MCF 10A (cell line): ENCODE results near the gene CCDC88B. TPM values are rescaled to one million over a fixed set of nuclear protein-coding genes. Genes with fewer than 3 reads are reported as not detected.

Experiments used
- Bru-seq: library from RNA; stranded (reverse); fragments of 400-500 nt; gene quantifications from one replicate; lab custom pipeline; 2021; lab: Mats Ljungman, UMichigan
- BruChase-seq, 2 experiments: library from RNA; stranded (reverse); fragments of 400-500 nt; gene quantifications; one replicate each; lab custom pipeline; 2021; lab: Mats Ljungman, UMichigan
- BruUV-seq: library from RNA; stranded (reverse); fragments of 400-500 nt; replicated peaks from 2 replicates; lab custom pipeline; 2021; lab: Mats Ljungman, UMichigan
- CTCF ChIA-PET: fragments of 300-600 bp; sonication (Branson Sonifier 250); formaldehyde crosslinking; extraction: SDS; loops from one replicate; lab custom pipeline; 2021; ENCODE audit warnings: antibody characterized with exemption, inconsistent platforms; lab: Yijun Ruan, JAX
- POLR2A ChIA-PET: fragments of 300-600, 350-650 bp; sonication (Branson Sonifier 250); formaldehyde crosslinking; extraction: SDS; loops from one replicate; lab custom pipeline; 2020; ENCODE audit warnings: antibody characterized with exemption, inconsistent platforms; lab: Yijun Ruan, JAX
- DNase-seq: peaks from one replicate; pipeline ENCODE4 v3.0.0-alpha.2; 2018; ENCODE audit not compliant: unreplicated experiment
- H3K27ac Mint-ChIP-seq: one replicate; pipeline ENCODE4 v1.8.0; 2022; ENCODE audit warnings: mild to moderate bottlenecking, low read depth, mixed read lengths; ENCODE audit not compliant: unreplicated experiment
- H3K27me3 Mint-ChIP-seq: one replicate; pipeline ENCODE4 v1.8.0; 2022; ENCODE audit warnings: mixed read lengths; ENCODE audit not compliant: insufficient read depth, unreplicated experiment
- H3K36me3 Mint-ChIP-seq: one replicate; pipeline ENCODE4 v1.8.0; 2022; ENCODE audit warnings: mild to moderate bottlenecking, moderate library complexity, mixed read lengths; ENCODE audit not compliant: insufficient read depth, unreplicated experiment
- H3K4me1 Mint-ChIP-seq: one replicate; pipeline ENCODE4 v1.8.0; 2022; ENCODE audit warnings: mixed read lengths; ENCODE audit not compliant: insufficient read depth, unreplicated experiment
- H3K4me3 Mint-ChIP-seq: one replicate; pipeline ENCODE4 v1.8.0; 2022; ENCODE audit warnings: mild to moderate bottlenecking, moderate library complexity, mixed read lengths; ENCODE audit not compliant: unreplicated experiment
- H3K9me3 Mint-ChIP-seq: one replicate; pipeline ENCODE4 v1.8.0; 2022; ENCODE audit warnings: mixed read lengths; ENCODE audit not compliant: unreplicated experiment
- CTCF ChIP-seq: fragments of 200-600 bp; IDR thresholded peaks from one replicate; pipeline ENCODE4 v1.8.0; 2022; ENCODE audit warnings: antibody characterized with exemption, mild to moderate bottlenecking; ENCODE audit not compliant: unreplicated experiment
- intact Hi-C: fragments of 100-400 bp; cut with micrococcal nuclease; formaldehyde crosslinking; loops from 2 replicates; pipeline ENCODE4 v1.14.1; 2022
- long read RNA-seq: library from polyadenylated mRNA; stranded (forward); transcript quantifications from one replicate; pipeline ENCODE4 v2.0.0, GENCODE V29; 2022
- total RNA-seq: library from RNA; stranded (reverse); gene quantifications from 2 replicates; pipeline ENCODE4 v1.2.3, GENCODE V29; 2022

CCDC88B gene
- 4.2 and 6.0 TPM in 2 replicates for total RNA-seq
- Bru-seq, nascent RNA: percentile 21 among the genes with signal in this experiment
- BruChase-seq, experiment 1, labeled RNA remaining after a 6-hour chase: percentile 34 among the genes with signal in this experiment
- BruChase-seq, experiment 2, labeled RNA remaining after a 2-hour chase: percentile 21 among the genes with signal in this experiment
- long read RNA-seq, partial matches to known transcripts: 2 of 5 reads
- long read RNA-seq, other reads (novel, unspliced or antisense): 0 of 5 reads

GRCh38 chr11:64339754-64340408 is at the start of gene CCDC88B:
CCDC88B (plus strand) TSS chr11:64340204; CDS start chr11:64340267, 63 bp downstream.
- Mint-ChIP-seq H3K4me3 (no peak within 1 kb of the TSS), H3K4me1 (peaks cover 15% of the 10 kb centered on the region), H3K27ac (peak within 1 kb of the TSS; percentile 7), H3K36me3 (no peaks in the 10 kb centered on the region), H3K27me3 (no peaks in the 10 kb centered on the region), H3K9me3 (no peaks in the 10 kb centered on the region)
- no TSS peak for BruUV-seq
- CTCF ChIA-PET: interaction anchor here (0.6 to 11.4 kb wide), 4 partner anchors 15 to 151 kb away, joined by 3 to 135 read pairs (median 31); no protein-coding TSS in a partner anchor
- no peak for TF ChIP-seq CTCF
- POLR2A ChIA-PET: interaction anchor here (1.2 to 15.4 kb wide), 2 partner anchors 22 to 68 kb away, joined by 3 to 285 read pairs; partner anchors contain the start of genes PRDX5 and TRMT112
- no peak for DNase-seq
- intact Hi-C loops: no loop called here

DNA sequence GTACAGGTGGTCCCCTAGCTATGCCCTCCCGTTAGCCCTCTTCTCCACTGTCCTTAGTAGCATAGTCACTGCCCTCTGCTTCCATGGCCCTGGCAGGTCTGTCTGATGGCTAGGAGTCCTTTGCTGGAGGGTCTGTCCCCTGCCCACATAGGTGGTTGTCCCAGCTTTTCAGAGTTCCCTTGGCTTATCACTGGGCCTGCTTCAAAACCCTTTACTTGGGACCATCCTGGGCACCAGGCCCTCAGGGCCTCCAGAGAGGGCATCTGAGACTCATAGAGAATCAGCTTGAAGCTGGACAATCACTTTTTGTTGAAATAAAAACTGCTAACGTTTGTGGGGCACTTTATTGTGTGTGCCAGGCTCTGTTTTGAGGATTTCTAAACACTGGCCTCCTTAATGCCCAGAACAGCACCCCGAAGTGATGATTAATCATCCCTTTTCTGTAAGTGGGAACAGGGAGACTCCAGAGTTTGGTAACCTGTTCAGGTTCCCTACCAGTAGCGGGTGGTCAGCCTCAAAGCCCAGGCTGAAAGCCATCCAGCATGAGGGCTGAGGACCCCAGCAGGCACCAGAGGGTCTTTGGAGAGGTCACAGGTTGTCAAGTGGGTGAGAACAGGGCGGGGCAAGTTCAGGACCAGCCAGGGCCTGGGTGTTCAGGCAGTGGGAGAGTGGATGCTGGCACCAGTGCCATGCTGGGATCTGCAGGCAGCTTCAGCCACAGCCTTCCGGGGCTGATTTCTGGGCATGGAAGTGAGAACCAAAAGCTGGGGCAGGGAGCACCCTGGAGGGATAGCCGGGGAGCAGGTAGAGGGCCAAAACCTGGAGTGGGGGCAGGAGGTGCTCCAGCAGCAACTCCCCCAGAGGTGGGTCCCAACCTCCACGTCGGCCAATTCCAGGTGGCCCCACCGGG is 49.4 kb upstream of the CCDC88B start:
- Mint-ChIP-seq H3K36me3 (peaks cover 13% of the 10 kb centered on the region), H3K27me3 (peaks cover 11% of the 10 kb centered on the region), H3K27ac (no peak overlapping the region), H3K9me3 (no peaks in the 10 kb centered on the region), H3K4me1 (peaks cover 15% of the 10 kb centered on the region), H3K4me3 (no peak overlapping the region)
- intact Hi-C loops: no loop called here
- CTCF ChIA-PET: interaction anchor here (0.6 to 9.9 kb wide), 3 partner anchors 12 to 803 kb away, joined by 3 to 96 read pairs (median 4); partner anchors contain the start of gene CATSPERZ
- no TSS peak for BruUV-seq
- no peak for DNase-seq
- POLR2A ChIA-PET: interaction anchor here (0.6 to 1.5 kb wide), 3 partner anchors 21 to 47 kb away, joined by 3 to 8 read pairs (median 4); partner anchors contain the start of gene PRDX5
- TF ChIP-seq CTCF: no peak

DNA sequence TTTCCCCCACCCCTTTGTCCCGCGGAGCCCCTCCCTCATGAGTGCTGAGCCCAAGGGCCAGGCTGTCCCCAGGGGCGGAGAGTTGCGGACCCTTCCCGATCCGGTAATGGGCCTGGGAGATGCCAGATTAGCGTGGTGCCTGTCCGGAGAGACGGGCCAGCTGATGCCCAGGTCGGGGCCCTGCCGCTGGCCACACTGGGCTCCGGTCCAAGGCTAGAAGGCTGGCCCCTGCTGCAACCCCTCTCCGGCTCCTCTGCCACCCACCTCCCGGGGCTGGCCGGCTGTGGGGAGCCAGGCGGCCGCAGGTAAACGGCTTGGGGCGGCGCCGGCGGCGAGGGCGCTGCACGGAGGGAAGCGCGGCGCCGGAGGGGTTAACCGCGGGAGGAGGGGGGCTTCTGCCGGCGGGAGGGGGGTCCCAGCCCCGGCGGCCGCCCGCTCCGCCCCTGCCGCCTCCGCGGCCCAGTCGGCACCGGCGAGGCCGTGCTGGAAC is 48.7 kb upstream of the CCDC88B start, which contains the start of gene KCNK4:
Gene KCNK4, plus strand, starts transcription at position 41 of the 490 bp plus-strand sequence. CDS start 1,717 bp downstream, outside the sequence.
- Mint-ChIP-seq H3K27ac (no peak within 1 kb of the TSS), H3K36me3 (peaks cover 9% of the 10 kb centered on the region), H3K27me3 (peaks cover 11% of the 10 kb centered on the region), H3K4me1 (peaks cover 14% of the 10 kb centered on the region), H3K4me3 (no peak within 1 kb of the TSS), H3K9me3 (no peaks in the 10 kb centered on the region)
- CTCF ChIA-PET: no interaction called here
- intact Hi-C loops: no loop called here
- no peak for TF ChIP-seq CTCF
- no peak for DNase-seq
- BruUV-seq: no TSS peak
- POLR2A ChIA-PET: no interaction called here
